GM12874 (cell line): ENCODE data around the gene DAD1.

ENCODE experiments used
- CTCF ChIP-seq: IDR thresholded peaks from 2 replicates; pipeline ENCODE4 v1.5.1; 2011; ENCODE audit warnings: low read depth, mild to moderate bottlenecking, control low read depth, low read length, moderate library complexity; ENCODE audit not compliant: insufficient read depth

Gene DAD1

GRCh38 chr14:22556990-22557623 lies 31.9 kb downstream of the DAD1 start:
- peak; percentile 84 for TF ChIP-seq CTCF

- no peak for TF ChIP-seq CTCF
These were observed 32.7 kb downstream of the DAD1 start for GRCh38 chr14:22556021-22556989.

GRCh38 chr14:22555384-22556011 lies 33.5 kb downstream of the DAD1 start:
- no peak for TF ChIP-seq CTCF

- no peak for TF ChIP-seq CTCF
These were observed 34.3 kb downstream of the DAD1 start for GRCh38 chr14:22554498-22555383.

GRCh38 chr14:22553445-22553844 lies 35.6 kb downstream of the DAD1 start:
- TF ChIP-seq CTCF: no peak

- no peak for TF ChIP-seq CTCF
These were observed 36.3 kb downstream of the DAD1 start for GRCh38 chr14:22552827-22553076.
